ENCODE results near the gene VEZF1.
"Not testable (repeated sequence)": the region's sequence is repeated elsewhere in the genome, so short reads cannot be mapped to it uniquely, and the experiment has no call there.

The VEZF1 gene

GRCh38 chr17:57971572-57971971 is 16.5 kb downstream of the VEZF1 start:
- DNase-seq = no peak

- DNase-seq = no peak
Measured at GRCh38 chr17:57970710-57971109, 17.3 kb downstream of the VEZF1 start.

- no peak for DNase-seq
Measured at GRCh38 chr17:57968456-57968855, 19.6 kb downstream of the VEZF1 start.

GRCh38 chr17:57966875-57967274 is 21.2 kb downstream of the VEZF1 start:
- DNase-seq = no peak

- DNase-seq = no peak
Measured at GRCh38 chr17:57966246-57966645, 21.8 kb downstream of the VEZF1 start.

GRCh38 chr17:57965521-57966160 is 22.4 kb downstream of the VEZF1 start:
- no peak for DNase-seq

GRCh38 chr17:57963149-57963511 is 24.9 kb downstream of the VEZF1 start:
- no peak for DNase-seq

- no peak for DNase-seq
Measured at GRCh38 chr17:57962279-57963148, 25.5 kb downstream of the VEZF1 start.

GRCh38 chr17:57959929-57960328 is 28.1 kb downstream of the VEZF1 start:
- no peak for DNase-seq

- DNase-seq = not testable (repeated sequence)
Measured at GRCh38 chr17:57958391-57958790, 29.7 kb downstream of the VEZF1 start.

- DNase-seq = no peak
Measured at GRCh38 chr17:57957886-57958285, 30.2 kb downstream of the VEZF1 start.

GRCh38 chr17:57957120-57957850 is 30.8 kb downstream of the VEZF1 start:
- DNase-seq = no peak

- DNase-seq = no peak
Measured at GRCh38 chr17:57956291-57957119, 31.5 kb downstream of the VEZF1 start.

GRCh38 chr17:57955183-57955931 is 32.7 kb downstream of the VEZF1 start, which contains the start of gene CUEDC1:
Gene CUEDC1 (minus strand): TSS chr17:57955412. CDS start chr17:57885564, 69,848 bp downstream.
- peak; percentile 48 for DNase-seq

- no peak for DNase-seq
Measured at GRCh38 chr17:57954397-57955182, 33.5 kb downstream of the VEZF1 start.

GRCh38 chr17:57953705-57954396 is 34.2 kb downstream of the VEZF1 start:
- no peak for DNase-seq

GRCh38 chr17:57953219-57953618 is 34.8 kb downstream of the VEZF1 start:
- DNase-seq = no peak

GRCh38 chr17:57949649-57950048 is 38.4 kb downstream of the VEZF1 start:
- DNase-seq = no peak

- no peak for DNase-seq
Measured at GRCh38 chr17:57948555-57949420, 39.3 kb downstream of the VEZF1 start.

All from activated T-cell treated with anti-CD3 and anti-CD28 coated beads for 4 hours (primary cell).